Measurements from ENCODE around the gene CCDC24. TPM values are rescaled to one million over a fixed set of nuclear protein-coding genes. Genes with fewer than 3 reads are reported as not detected.

The CCDC24 gene
- total RNA-seq, 1 donor from 2014 or later, result 4.9 TPM

DNA sequence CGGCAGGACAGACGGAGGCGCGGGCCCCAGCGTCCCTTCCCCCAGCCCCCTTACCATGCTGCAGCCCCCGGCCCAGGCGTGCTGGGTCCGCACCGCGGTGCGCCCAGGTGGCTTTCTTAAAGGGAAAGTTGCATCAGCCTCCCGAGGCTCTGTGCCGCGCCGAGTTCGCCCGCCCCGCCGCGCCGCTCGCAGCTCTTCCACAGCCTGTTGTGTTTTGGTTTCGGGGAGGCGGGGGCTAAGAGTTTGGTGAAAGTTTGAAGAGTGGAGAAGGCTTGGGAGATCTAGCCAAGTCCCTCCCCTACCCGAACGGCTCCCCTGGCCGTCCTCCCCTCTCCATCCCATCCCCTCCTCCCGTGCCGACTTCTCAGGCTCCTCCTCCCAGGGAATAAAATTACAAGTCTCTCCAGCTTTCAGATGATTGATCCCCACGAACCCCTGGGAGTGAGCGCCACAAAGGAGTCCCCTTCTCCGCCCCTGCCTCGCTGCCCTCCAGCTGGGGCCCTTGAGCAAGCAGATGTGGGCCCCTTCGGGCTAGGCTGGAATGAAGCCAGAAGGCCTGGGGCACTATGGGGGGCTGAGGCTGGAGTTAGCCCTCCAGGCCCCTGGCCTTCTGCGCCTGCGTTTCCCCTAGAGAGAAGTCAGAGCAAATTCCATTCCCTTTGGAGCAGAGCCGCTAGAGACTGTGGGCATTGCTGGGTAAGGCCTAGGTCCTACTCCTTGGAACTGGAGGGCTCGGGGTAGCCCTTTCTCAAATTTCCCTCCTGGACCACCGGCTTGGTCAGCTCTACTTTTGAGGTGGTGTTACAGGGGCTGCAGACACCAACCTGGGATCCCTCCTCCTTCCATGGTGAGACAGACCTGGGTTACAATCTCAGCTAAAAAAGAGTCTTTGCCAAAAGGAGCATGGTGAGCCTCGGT, 40.1 kb downstream of the CCDC24 start, which contains the start of gene SLC6A9:
TSS of gene SLC6A9 (minus strand) at position 211 of the 918 bp plus-strand sequence. CDS start 7,185 bp downstream, outside the sequence.
- H3K36me3 Mint-ChIP-seq (ENCODE audit: low read depth), result no peaks in the 10 kb centered on the region
- H3K4me3 Mint-ChIP-seq, result peak within 1 kb of the TSS; percentile 96
- TF ChIP-seq, protein P1, sequence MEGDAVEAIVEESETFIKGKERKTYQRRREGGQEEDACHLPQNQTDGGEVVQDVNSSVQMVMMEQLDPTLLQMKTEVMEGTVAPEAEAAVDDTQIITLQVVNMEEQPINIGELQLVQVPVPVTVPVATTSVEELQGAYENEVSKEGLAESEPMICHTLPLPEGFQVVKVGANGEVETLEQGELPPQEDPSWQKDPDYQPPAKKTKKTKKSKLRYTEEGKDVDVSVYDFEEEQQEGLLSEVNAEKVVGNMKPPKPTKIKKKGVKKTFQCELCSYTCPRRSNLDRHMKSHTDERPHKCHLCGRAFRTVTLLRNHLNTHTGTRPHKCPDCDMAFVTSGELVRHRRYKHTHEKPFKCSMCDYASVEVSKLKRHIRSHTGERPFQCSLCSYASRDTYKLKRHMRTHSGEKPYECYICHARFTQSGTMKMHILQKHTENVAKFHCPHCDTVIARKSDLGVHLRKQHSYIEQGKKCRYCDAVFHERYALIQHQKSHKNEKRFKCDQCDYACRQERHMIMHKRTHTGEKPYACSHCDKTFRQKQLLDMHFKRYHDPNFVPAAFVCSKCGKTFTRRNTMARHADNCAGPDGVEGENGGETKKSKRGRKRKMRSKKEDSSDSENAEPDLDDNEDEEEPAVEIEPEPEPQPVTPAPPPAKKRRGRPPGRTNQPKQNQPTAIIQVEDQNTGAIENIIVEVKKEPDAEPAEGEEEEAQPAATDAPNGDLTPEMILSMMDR (conservative IDR thresholded peaks at IDR 0.05), result no peak
- peak; percentile 49 for DNase-seq (ENCODE audit: low read depth, low spot score)
- H3K4me1 Mint-ChIP-seq, result peaks cover 55% of the 10 kb centered on the region
- no peaks in the 10 kb centered on the region for H3K9me3 Mint-ChIP-seq
- no peaks in the 10 kb centered on the region for H3K27me3 Mint-ChIP-seq (ENCODE audit: low read depth)
- H3K27ac Mint-ChIP-seq (ENCODE audit: unreplicated experiment), result peak within 1 kb of the TSS; percentile 95

DNA sequence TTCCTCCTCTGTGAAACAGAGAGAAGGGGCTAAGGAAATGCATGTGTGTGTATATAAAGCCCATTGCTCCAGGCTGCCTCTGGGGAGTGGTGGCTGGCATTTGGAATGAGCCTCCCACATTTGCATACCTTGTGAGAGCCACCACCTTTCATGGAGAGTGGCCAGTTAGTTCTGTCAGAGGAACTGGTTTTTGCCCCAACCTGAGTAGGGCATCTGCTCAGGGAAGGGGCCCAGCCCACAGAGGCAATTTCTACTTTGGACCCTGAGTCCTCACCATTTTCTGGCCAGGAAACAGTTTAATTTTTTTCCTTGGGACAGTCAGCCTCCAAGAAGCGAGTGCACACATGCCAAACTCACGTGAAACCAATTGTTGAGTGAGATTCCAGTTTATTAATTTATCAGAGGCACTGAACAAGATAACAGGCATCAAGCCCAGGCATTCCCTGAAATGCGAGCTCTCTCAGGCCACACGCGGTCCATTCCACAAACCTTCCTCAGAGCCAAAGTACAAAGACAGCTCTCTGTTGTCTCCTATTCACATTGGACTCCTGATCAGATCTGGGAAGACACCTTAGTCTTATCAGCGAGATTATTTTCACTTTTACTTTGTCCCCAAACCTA, 40.9 kb downstream of the CCDC24 start:
- DNase-seq (ENCODE audit: low read depth, low spot score), result no peak
- Mint-ChIP-seq H3K4me3 (peak overlapping the region; percentile 96), H3K4me1 (peaks cover 62% of the 10 kb centered on the region), H3K27ac (ENCODE audit: unreplicated experiment) (no peak overlapping the region), H3K9me3 (no peaks in the 10 kb centered on the region), H3K36me3 (ENCODE audit: low read depth) (no peaks in the 10 kb centered on the region), H3K27me3 (ENCODE audit: low read depth) (no peaks in the 10 kb centered on the region)
- TF ChIP-seq, protein P1 (conservative IDR thresholded peaks at IDR 0.05), result no peak

DNA sequence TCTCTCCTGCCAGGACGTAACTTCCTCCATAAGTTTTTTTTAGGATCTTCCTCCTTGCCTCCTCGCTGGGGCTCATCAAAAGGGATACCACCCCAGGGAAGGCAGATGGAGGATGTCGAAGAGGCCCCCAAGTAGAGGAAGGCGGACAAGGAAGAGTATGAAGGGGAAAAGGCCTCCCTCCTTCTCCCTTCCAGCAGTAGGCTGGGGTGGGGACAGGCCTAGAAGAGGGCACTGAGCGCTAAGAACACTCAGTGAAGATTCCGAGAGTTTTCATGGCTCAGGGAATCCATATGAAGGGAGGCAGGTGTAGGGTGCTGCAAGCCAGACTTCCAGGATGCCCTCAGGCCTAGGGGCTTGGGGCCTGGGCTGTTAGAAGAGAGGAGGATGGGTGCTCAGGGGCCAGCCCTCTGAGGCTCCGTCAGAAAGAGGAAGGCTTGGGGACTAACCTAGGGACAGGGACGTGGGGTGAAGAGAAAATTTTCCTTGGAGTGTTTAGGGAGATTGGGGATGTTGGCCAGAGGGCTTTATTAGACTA, 41.7 kb downstream of the CCDC24 start:
- H3K4me1 Mint-ChIP-seq, result peaks cover 59% of the 10 kb centered on the region
- H3K9me3 Mint-ChIP-seq, result no peaks in the 10 kb centered on the region
- TF ChIP-seq, protein P1 (conservative IDR thresholded peaks at IDR 0.05), result no peak
- H3K36me3 Mint-ChIP-seq (ENCODE audit: low read depth), result no peaks in the 10 kb centered on the region
- H3K27ac Mint-ChIP-seq (ENCODE audit: unreplicated experiment), result peak overlapping the region; percentile 90
- no peak for DNase-seq (ENCODE audit: low read depth, low spot score)
- no peaks in the 10 kb centered on the region for H3K27me3 Mint-ChIP-seq (ENCODE audit: low read depth)
- H3K4me3 Mint-ChIP-seq, result peak overlapping the region; percentile 96

DNA sequence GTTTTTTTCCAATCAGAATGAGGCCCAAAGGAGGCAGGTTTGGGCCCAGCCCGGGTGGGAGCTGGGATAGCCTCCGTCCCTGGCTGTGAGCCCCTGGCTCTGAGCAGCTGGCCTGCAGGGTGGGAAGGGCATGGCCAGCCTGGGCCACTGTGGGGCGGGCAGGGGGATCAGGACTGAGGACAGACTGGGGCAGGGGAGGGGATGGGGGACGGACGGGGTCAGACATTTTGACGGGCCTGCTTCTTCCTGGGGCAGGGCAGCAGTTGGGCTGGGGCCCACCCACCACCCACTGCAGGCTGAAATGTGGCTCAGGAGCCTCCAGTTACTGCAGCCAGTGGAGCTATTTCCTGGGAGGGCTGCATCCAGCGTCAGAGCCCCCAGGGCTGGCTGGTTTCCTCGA, 42.4 kb downstream of the CCDC24 start:
- peaks cover 54% of the 10 kb centered on the region for H3K4me1 Mint-ChIP-seq
- no peaks in the 10 kb centered on the region for H3K27me3 Mint-ChIP-seq (ENCODE audit: low read depth)
- no peak for DNase-seq (ENCODE audit: low read depth, low spot score)
- H3K9me3 Mint-ChIP-seq, result no peaks in the 10 kb centered on the region
- no peak overlapping the region for H3K27ac Mint-ChIP-seq (ENCODE audit: unreplicated experiment)
- TF ChIP-seq, protein P1 (conservative IDR thresholded peaks at IDR 0.05), result no peak
- H3K4me3 Mint-ChIP-seq, result peak overlapping the region; percentile 60
- H3K36me3 Mint-ChIP-seq (ENCODE audit: low read depth), result no peaks in the 10 kb centered on the region

DNA sequence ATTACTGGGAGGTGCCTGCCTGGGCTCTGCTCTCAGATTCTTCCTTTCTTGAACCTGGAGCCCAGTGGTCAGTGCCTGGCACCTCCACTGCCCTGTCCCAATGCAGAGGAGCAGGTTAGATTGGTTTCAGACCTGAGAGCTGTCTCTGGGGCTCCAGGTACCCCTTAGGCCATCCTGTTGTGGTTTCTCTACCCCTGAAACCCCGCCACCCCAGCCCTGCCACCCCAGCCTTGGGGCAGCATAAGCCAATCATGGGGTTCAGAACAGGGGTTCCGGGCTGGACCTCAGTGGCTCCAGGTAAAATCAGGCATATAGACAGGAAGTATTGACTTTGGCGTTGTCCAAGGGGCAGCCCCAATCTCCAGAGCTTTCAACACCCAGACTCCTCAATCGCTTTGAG, 43.0 kb downstream of the CCDC24 start:
- H3K36me3 Mint-ChIP-seq (ENCODE audit: low read depth), result no peaks in the 10 kb centered on the region
- TF ChIP-seq, protein P1 (conservative IDR thresholded peaks at IDR 0.05), result no peak
- H3K4me3 Mint-ChIP-seq, result no peak overlapping the region
- H3K27me3 Mint-ChIP-seq (ENCODE audit: low read depth), result no peaks in the 10 kb centered on the region
- peaks cover 47% of the 10 kb centered on the region for H3K4me1 Mint-ChIP-seq
- no peak overlapping the region for H3K27ac Mint-ChIP-seq (ENCODE audit: unreplicated experiment)
- DNase-seq (ENCODE audit: low read depth, low spot score), result no peak
- H3K9me3 Mint-ChIP-seq, result no peaks in the 10 kb centered on the region
